Psoas muscle (tissue), 8 donors: ENCODE results near the gene GRAP2. TPM values are rescaled to one million over a fixed set of nuclear protein-coding genes. Genes with fewer than 3 reads are reported as not detected.

Experiments
- ATAC-seq, 4 donors: fragments of 200-7000 bp; cut with Tn5 transposase; one replicate each; pipeline ENCODE4 v1.9.1; 2020; ENCODE audit warnings: moderate library complexity in 3 of 4, mild to moderate bottlenecking in 2 of 4
- DNase-seq, 2 donors: peaks; one replicate each; pipeline ENCODE4 v3.0.0-alpha.2; 2020
- H3K27ac ChIP-seq: fragments of 200-600 bp; one replicate; pipeline ENCODE4 v1.8.0; 2022
- H3K27me3 ChIP-seq, 3 donors: fragments of 200-600 bp in 1 of 3; one replicate each; pipeline versions ENCODE4 v1.6.1 to v1.8.0; 2013 to 2022; ENCODE audit warnings: low read length in 2 of 3, mild to moderate bottlenecking in 2 of 3, moderate library complexity in 1 of 3; ENCODE audit not compliant: insufficient read depth in 3 of 3
- H3K36me3 ChIP-seq, 2 donors: fragments of 200-600 bp in 1 of 2; one replicate each; pipeline versions ENCODE4 v1.6.1 to v1.8.0; 2013 to 2022; ENCODE audit warnings: low read depth in 1 of 2, mild to moderate bottlenecking in 1 of 2, moderate library complexity in 1 of 2; ENCODE audit not compliant: insufficient read depth in 1 of 2
- H3K4me1 ChIP-seq: fragments of 200-600 bp; one replicate; pipeline ENCODE4 v1.8.0; 2022
- H3K4me3 ChIP-seq: fragments of 200-600 bp; one replicate; pipeline ENCODE4 v1.8.0; 2022; ENCODE audit warnings: mild to moderate bottlenecking
- H3K9me3 ChIP-seq: fragments of 200-600 bp; one replicate; pipeline ENCODE4 v1.8.0; 2022
- WGBS, 3 donors: extraction: QIAGEN DNeasy Blood & Tissue Kit; methylation state at CpG; one replicate each; pipeline versions ENCODE4 v1.1.6 to v1.1.7; 2013; 5-methylcytosine and 5-hydroxymethylcytosine counted together
- intact Hi-C, 2 donors: fragments of 100-400 bp; cut with DNase I; formaldehyde crosslinking; loops; one replicate each; pipeline versions ENCODE4 v1.11.0 to v1.14.2; 2022
- polyA plus RNA-seq, 3 donors: library from polyadenylated mRNA; stranded (reverse); fragments of 200-250 nt; gene quantifications; one replicate each; pipeline ENCODE4 v1.2.3, GENCODE V29; 2013
- total RNA-seq, 4 donors: library from RNA; stranded (reverse); fragmentation: NEBNext Ultra II Directional in 2 of 4; extraction: Animal tissue kit (Norgen Biotek cat#: 25700) in 2 of 4; gene quantifications; one replicate each; pipeline versions ENCODE4 v1.2.1 to v1.2.4, GENCODE V29; 2021 to 2023
- TF ChIP-seq, protein P1 (sequence below): fragments of 200-600 bp; IDR thresholded peaks from one replicate; pipeline ENCODE4 v1.8.0; 2022; ENCODE audit warnings: antibody characterized with exemption
- donor health status: healthy with polysubstance abuse.
- donor health status: DM: no; HTN: no; CAD: no; lungs with moderate emphysema.
- donor health status: Bipolar disorder and iron deficiency.
- donor health status: healthy.
- donor health status: DM: yes; HTN: yes; CAD: no.
- donor health status: DM: no; HTN: no; CAD: no.
- donor health status: DM: no; HTN: no; CAD: no.
- donor health status: DM: yes; HTN: yes; CAD: no.

Gene GRAP2
- total and polyA plus RNA-seq, 7 donors, result 0.18 to 0.88 (median 0.33) TPM

GRCh38 chr22:40014667-40015248, 113.9 kb downstream of the GRAP2 start:
- intact Hi-C loops, result no loop called here
- peaks cover 2 to 36% (median 3%) of the 10 kb centered on the region in 3 donors for H3K27me3 ChIP-seq

GRCh38 chr22:40015358-40015976, 114.6 kb downstream of the GRAP2 start:
- intact Hi-C loops, result no loop called here
- WGBS, 3 donors, result 79 to 88% (median 80%) methylated on average over 10 of the region's 10 CpGs
- no peak overlapping the region for H3K4me3 ChIP-seq
- H3K36me3 ChIP-seq, result no peaks in the 10 kb centered on the region
- DNase-seq, result no peak
- TF ChIP-seq, protein P1, sequence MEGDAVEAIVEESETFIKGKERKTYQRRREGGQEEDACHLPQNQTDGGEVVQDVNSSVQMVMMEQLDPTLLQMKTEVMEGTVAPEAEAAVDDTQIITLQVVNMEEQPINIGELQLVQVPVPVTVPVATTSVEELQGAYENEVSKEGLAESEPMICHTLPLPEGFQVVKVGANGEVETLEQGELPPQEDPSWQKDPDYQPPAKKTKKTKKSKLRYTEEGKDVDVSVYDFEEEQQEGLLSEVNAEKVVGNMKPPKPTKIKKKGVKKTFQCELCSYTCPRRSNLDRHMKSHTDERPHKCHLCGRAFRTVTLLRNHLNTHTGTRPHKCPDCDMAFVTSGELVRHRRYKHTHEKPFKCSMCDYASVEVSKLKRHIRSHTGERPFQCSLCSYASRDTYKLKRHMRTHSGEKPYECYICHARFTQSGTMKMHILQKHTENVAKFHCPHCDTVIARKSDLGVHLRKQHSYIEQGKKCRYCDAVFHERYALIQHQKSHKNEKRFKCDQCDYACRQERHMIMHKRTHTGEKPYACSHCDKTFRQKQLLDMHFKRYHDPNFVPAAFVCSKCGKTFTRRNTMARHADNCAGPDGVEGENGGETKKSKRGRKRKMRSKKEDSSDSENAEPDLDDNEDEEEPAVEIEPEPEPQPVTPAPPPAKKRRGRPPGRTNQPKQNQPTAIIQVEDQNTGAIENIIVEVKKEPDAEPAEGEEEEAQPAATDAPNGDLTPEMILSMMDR, result no peak
- H3K9me3 ChIP-seq, result no peaks in the 10 kb centered on the region
- H3K27me3 ChIP-seq, result peaks cover 0 to 32% (median under 1%) of the 10 kb centered on the region in 3 donors
- H3K4me1 ChIP-seq, result no peaks in the 10 kb centered on the region
- no peak overlapping the region for H3K27ac ChIP-seq
- ATAC-seq, result no peak

More at GRCh38 chr22:40014667-40015248, 113.9 kb downstream of the GRAP2 start:
- Histone ChIP-seq H3K27ac (no peak overlapping the region), H3K4me3 (no peak overlapping the region), H3K36me3 (no peaks in the 10 kb centered on the region), H3K9me3 (no peaks in the 10 kb centered on the region), H3K4me1 (no peaks in the 10 kb centered on the region)
- TF ChIP-seq, protein P1, result no peak
- WGBS, 3 donors, result 81 to 89% (median 85%) methylated on average over 5 of the region's 5 CpGs
- ATAC-seq, result no peak
- no peak for DNase-seq

GRCh38 chr22:40018051-40018450, 117.2 kb downstream of the GRAP2 start:
- WGBS, 3 donors, result 71 to 82% (median 71%) methylated on average over 6 of the region's 6 CpGs

GRCh38 chr22:40019100-40019499, 118.2 kb downstream of the GRAP2 start:
- TF ChIP-seq, protein P1, result no peak
- Histone ChIP-seq H3K36me3 (no peaks in the 10 kb centered on the region), H3K27me3 (peaks cover 0 to 19% (median 5%) of the 10 kb centered on the region in 3 donors), H3K4me1 (no peaks in the 10 kb centered on the region), H3K27ac (no peak overlapping the region), H3K9me3 (no peaks in the 10 kb centered on the region), H3K4me3 (no peak overlapping the region)
- intact Hi-C loops, result no loop called here
- DNase-seq (no peak), ATAC-seq (no peak)
- 85 to 90% (median 89%) methylated on average over 9 of the region's 9 CpGs for WGBS, 3 donors

More at GRCh38 chr22:40018051-40018450, 117.2 kb downstream of the GRAP2 start:
- Histone ChIP-seq H3K4me1 (no peaks in the 10 kb centered on the region), H3K36me3 (no peaks in the 10 kb centered on the region), H3K27me3 (peaks cover 0 to 14% (median 0%) of the 10 kb centered on the region in 3 donors), H3K27ac (no peak overlapping the region), H3K4me3 (no peak overlapping the region), H3K9me3 (no peaks in the 10 kb centered on the region)
- intact Hi-C loops, result no loop called here
- no peak for DNase-seq
- TF ChIP-seq, protein P1, result no peak
- ATAC-seq, result no peak
